Measurements from ENCODE around the gene RAPGEF4. TPM values are rescaled to one million over a fixed set of nuclear protein-coding genes. Genes with fewer than 3 reads are reported as not detected.

RAPGEF4 gene
- total RNA-seq, 2 experiments from 2014 or later: 0.85 to 1.3 TPM

- Mint-ChIP-seq H3K36me3 (ENCODE audit: low read depth) (no peaks in the 10 kb centered on the region), H3K4me1 (ENCODE audit: low read depth) (peaks cover 14% of the 10 kb centered on the region), H3K4me3 (no peak overlapping the region), H3K9me3 (no peaks in the 10 kb centered on the region), H3K27me3 (peaks cover 4% of the 10 kb centered on the region), H3K27ac (peak overlapping the region; percentile 44)
- ChIA-PET POLR2A (interaction anchor here (1.1 kb wide), 1 partner anchor 10 kb away, joined by 4 read pairs; no protein-coding TSS in a partner anchor), CTCF (interaction anchor here (0.8 to 3.6 kb wide), 3 partner anchors 13 to 138 kb away, joined by 3 to 22 read pairs (median 3); no protein-coding TSS in a partner anchor)
- ATAC-seq (peak; percentile 55), DNase-seq (peak; percentile 25)
- intact Hi-C loops (cut with micrococcal nuclease): no loop called here
- TF ChIP-seq CTCF (IDR thresholded peaks at IDR 0.05): no peak
These were observed 249.7 kb downstream of the RAPGEF4 start for GRCh38 chr2:172985139-172985892.

- no peak overlapping the region for H3K4me3 Mint-ChIP-seq
- POLR2A ChIA-PET: no interaction called here
- H3K9me3 Mint-ChIP-seq: no peaks in the 10 kb centered on the region
- no peaks in the 10 kb centered on the region for H3K36me3 Mint-ChIP-seq (ENCODE audit: low read depth)
- CTCF ChIA-PET: interaction anchor here (0.8 to 3.6 kb wide), 2 partner anchors 14 to 54 kb away, joined by 3 to 22 read pairs; no protein-coding TSS in a partner anchor
- H3K4me1 Mint-ChIP-seq (ENCODE audit: low read depth): peaks cover 14% of the 10 kb centered on the region
- peak; percentile 70 for ATAC-seq
- H3K27me3 Mint-ChIP-seq: peaks cover 4% of the 10 kb centered on the region
- DNase-seq: no peak
- TF ChIP-seq CTCF (IDR thresholded peaks at IDR 0.05): no peak
- intact Hi-C loops (cut with micrococcal nuclease): no loop called here
- no peak overlapping the region for H3K27ac Mint-ChIP-seq
These were observed 250.4 kb downstream of the RAPGEF4 start for GRCh38 chr2:172986040-172986439.

GRCh38 chr2:172988728-172989127, 253.1 kb downstream of the RAPGEF4 start:
- CTCF ChIA-PET: interaction anchor here (1.1 kb wide), 1 partner anchor 10 kb away, joined by 3 read pairs; no protein-coding TSS in a partner anchor
- no peaks in the 10 kb centered on the region for H3K9me3 Mint-ChIP-seq
- H3K27ac Mint-ChIP-seq: no peak overlapping the region
- ATAC-seq (no peak), DNase-seq (no peak)
- POLR2A ChIA-PET: no interaction called here
- peaks cover 4% of the 10 kb centered on the region for H3K27me3 Mint-ChIP-seq
- H3K4me1 Mint-ChIP-seq (ENCODE audit: low read depth): peaks cover 14% of the 10 kb centered on the region
- no peak for TF ChIP-seq CTCF (IDR thresholded peaks at IDR 0.05)
- H3K4me3 Mint-ChIP-seq: no peak overlapping the region
- intact Hi-C loops (cut with micrococcal nuclease): no loop called here
- H3K36me3 Mint-ChIP-seq (ENCODE audit: low read depth): no peaks in the 10 kb centered on the region

GRCh38 chr2:172991031-172991430, 255.4 kb downstream of the RAPGEF4 start:
- Mint-ChIP-seq H3K4me3 (no peak overlapping the region), H3K9me3 (no peaks in the 10 kb centered on the region), H3K27ac (no peak overlapping the region), H3K27me3 (peaks cover 1% of the 10 kb centered on the region), H3K36me3 (ENCODE audit: low read depth) (no peaks in the 10 kb centered on the region), H3K4me1 (ENCODE audit: low read depth) (peaks cover 2% of the 10 kb centered on the region)
- DNase-seq: no peak
- no peak for TF ChIP-seq CTCF (IDR thresholded peaks at IDR 0.05)
- no peak for ATAC-seq
- CTCF ChIA-PET: interaction anchor here (0.9 to 1.9 kb wide), 2 partner anchors 60 to 93 kb away, joined by 3 to 5 read pairs; no protein-coding TSS in a partner anchor
- POLR2A ChIA-PET: interaction anchor here (1.5 kb wide), 1 partner anchor 37 kb away, joined by 5 read pairs; no protein-coding TSS in a partner anchor
- intact Hi-C loops (cut with micrococcal nuclease): no loop called here

GRCh38 chr2:172993139-172993538, 257.5 kb downstream of the RAPGEF4 start:
- H3K27me3 Mint-ChIP-seq: no peaks in the 10 kb centered on the region

More at GRCh38 chr2:172993139-172993538, 257.5 kb downstream of the RAPGEF4 start:
- no peak for ATAC-seq
- no peaks in the 10 kb centered on the region for H3K9me3 Mint-ChIP-seq
- no peak for DNase-seq
- intact Hi-C loops (cut with micrococcal nuclease): no loop called here
- H3K4me3 Mint-ChIP-seq: no peak overlapping the region
- no peaks in the 10 kb centered on the region for H3K4me1 Mint-ChIP-seq (ENCODE audit: low read depth)
- CTCF ChIA-PET: interaction anchor here (2.4 to 2.5 kb wide), 2 partner anchors 20 to 34 kb away, joined by 6 to 13 read pairs; no protein-coding TSS in a partner anchor
- TF ChIP-seq CTCF (IDR thresholded peaks at IDR 0.05): no peak
- POLR2A ChIA-PET: interaction anchor here (0.9 kb wide), 1 partner anchor 225 kb away, joined by 3 read pairs; no protein-coding TSS in a partner anchor
- no peaks in the 10 kb centered on the region for H3K36me3 Mint-ChIP-seq (ENCODE audit: low read depth)
- no peak overlapping the region for H3K27ac Mint-ChIP-seq

All from activated CD8-positive, alpha-beta T cell treated with anti-CD3 and anti-CD28 coated beads for 36 hours (primary cell).